ENCODE data around the gene RASAL1. TPM values are rescaled to one million over a fixed set of nuclear protein-coding genes. Genes with fewer than 3 reads are reported as not detected.

The RASAL1 gene
- total and polyA plus RNA-seq, 2 experiments from 2014 or later, result 2.7 to 8.2 TPM

- no peak for TF ChIP-seq JUNB (IDR thresholded peaks at IDR 0.05; ENCODE audit: unreplicated experiment)
- no peak for TF ChIP-seq CREB1 (CRISPR knock-in tag; IDR thresholded peaks at IDR 0.05; ENCODE audit: low read depth)
- TF ChIP-seq REST (IDR thresholded peaks at IDR 0.05; ENCODE audit: unreplicated experiment), result no peak
- TF ChIP-seq EZH2phosphoT487 (IDR thresholded peaks at IDR 0.05; ENCODE audit: unreplicated experiment), result no peak
- TF ChIP-seq EZH2 (IDR thresholded peaks at IDR 0.05; ENCODE audit: low read depth, unreplicated experiment), result no peak
- TF ChIP-seq CTCF (conservative IDR thresholded peaks at IDR 0.05; ENCODE audit: low read depth in 2 of 2), result no peak
These were observed 16.8 kb upstream of the RASAL1 start (continued) for GRCh38 chr12:113152196-113152834.

GRCh38 chr12:113151655-113152054, 16.1 kb upstream of the RASAL1 start:
- Histone ChIP-seq H2AFZ (no peak overlapping the region), H3K36me3 (ENCODE audit: insufficient read depth) (no peaks in the 10 kb centered on the region), H3K27me3 (ENCODE audit: insufficient read depth) (peaks cover 31% of the 10 kb centered on the region), H3K4me2 (no peak overlapping the region), H3K4me1 (ENCODE audit: insufficient read depth) (peaks cover 25% of the 10 kb centered on the region), H3K79me2 (replicated peaks; ENCODE audit: insufficient read depth) (no peaks in the 10 kb centered on the region), H3K4me3 (no peak overlapping the region), H3K9me2 (ENCODE audit: insufficient read depth) (no peaks in the 10 kb centered on the region), H3K27ac (ENCODE audit: low read depth) (no peak overlapping the region), H4K20me1 (replicated peaks; ENCODE audit: insufficient read depth) (no peaks in the 10 kb centered on the region; the same call in 1 of the 2 replicates), H3F3A (replicated peaks; ENCODE audit: low read depth) (peaks cover 19% of the 10 kb centered on the region; the same call in 1 of the 2 replicates)
- Mint-ChIP-seq H3K9me3 (peaks cover 8% of the 10 kb centered on the region; the same call in 2 of the 3 replicates), H3K36me3 (ENCODE audit: low read depth) (peaks cover 4% of the 10 kb centered on the region; the same call in 2 of the 3 replicates), H3K27me3 (ENCODE audit: insufficient read depth, low read depth, poor library complexity) (peaks cover 34% of the 10 kb centered on the region), H3K27ac (no peak overlapping the region), H3K4me1 (peaks cover 22% of the 10 kb centered on the region), H3K4me3 (peak overlapping the region; percentile 70; the same call in 2 of the 3 replicates)
- ATAC-seq (no peak), DNase-seq (ENCODE audit: low spot score) (no peak)
- 0 out of 4 replicates have a peak, but pooled peaks of 1 of the 2 experiments have one; percentile 7 for TF ChIP-seq CTCF (conservative IDR thresholded peaks at IDR 0.05; ENCODE audit: low read depth in 2 of 2)
- no peak for TF ChIP-seq REST (IDR thresholded peaks at IDR 0.05; ENCODE audit: unreplicated experiment)

Data from GM23338 (cell line).